ENCODE results near the gene FBXL19. TPM values are rescaled to one million over a fixed set of nuclear protein-coding genes. Genes with fewer than 3 reads are reported as not detected.

The FBXL19 gene
- total RNA-seq, 1 experiment from 2014 or later: 24.5 TPM

GRCh38 chr16:30969246-30969842 lies 46.0 kb downstream of the FBXL19 start:
- no peaks in the 10 kb centered on the region for H3K9me3 ChIP-seq (ENCODE audit: low read length)
- no peak overlapping the region for H2AFZ ChIP-seq (ENCODE audit: low read length)
- H3K4me1 ChIP-seq (ENCODE audit: low read length): no peaks in the 10 kb centered on the region
- no peak for DNase-seq
- H3K4me3 ChIP-seq (ENCODE audit: low read length): no peak overlapping the region
- no peaks in the 10 kb centered on the region for H3K9me2 ChIP-seq (replicated peaks; ENCODE audit: insufficient read depth, low read length)
- no peak overlapping the region for H3K27ac ChIP-seq (ENCODE audit: low read length)
- no peak overlapping the region for H3K9ac ChIP-seq (ENCODE audit: low read length)
- peaks cover 37% of the 10 kb centered on the region for H3K36me3 ChIP-seq (ENCODE audit: insufficient read depth, low read length)
- no peaks in the 10 kb centered on the region for H3K79me2 ChIP-seq (ENCODE audit: low read length)
- no peaks in the 10 kb centered on the region for H4K20me1 ChIP-seq (ENCODE audit: insufficient read depth, low read depth, low read length)
- no peaks in the 10 kb centered on the region for H3K27me3 ChIP-seq (ENCODE audit: low read length)
- no peak overlapping the region for H3K4me2 ChIP-seq (ENCODE audit: low read depth, low read length, poor library complexity, severe bottlenecking)

GRCh38 chr16:30971298-30971697 lies 47.9 kb downstream of the FBXL19 start:
- H2AFZ ChIP-seq (ENCODE audit: low read length): no peak overlapping the region
- H3K4me3 ChIP-seq (ENCODE audit: low read length): no peak overlapping the region
- H3K27ac ChIP-seq (ENCODE audit: low read length): no peak overlapping the region
- no peaks in the 10 kb centered on the region for H4K20me1 ChIP-seq (ENCODE audit: insufficient read depth, low read depth, low read length)
- no peaks in the 10 kb centered on the region for H3K79me2 ChIP-seq (ENCODE audit: low read length)
- H3K9ac ChIP-seq (ENCODE audit: low read length): no peak overlapping the region
- peaks cover 26% of the 10 kb centered on the region for H3K36me3 ChIP-seq (ENCODE audit: insufficient read depth, low read length)
- H3K9me2 ChIP-seq (replicated peaks; ENCODE audit: insufficient read depth, low read length): no peaks in the 10 kb centered on the region
- H3K27me3 ChIP-seq (ENCODE audit: low read length): no peaks in the 10 kb centered on the region
- H3K4me1 ChIP-seq (ENCODE audit: low read length): no peaks in the 10 kb centered on the region
- H3K4me2 ChIP-seq (ENCODE audit: low read depth, low read length, poor library complexity, severe bottlenecking): no peak overlapping the region
- H3K9me3 ChIP-seq (ENCODE audit: low read length): no peaks in the 10 kb centered on the region
- no peak for DNase-seq

- Histone ChIP-seq H3K9ac (ENCODE audit: low read length) (no peak overlapping the region), H3K4me3 (ENCODE audit: low read length) (no peak overlapping the region), H3K36me3 (ENCODE audit: insufficient read depth, low read length) (peaks cover 23% of the 10 kb centered on the region), H3K4me2 (ENCODE audit: low read depth, low read length, poor library complexity, severe bottlenecking) (no peak overlapping the region), H3K9me2 (replicated peaks; ENCODE audit: insufficient read depth, low read length) (no peaks in the 10 kb centered on the region), H3K4me1 (ENCODE audit: low read length) (no peaks in the 10 kb centered on the region), H3K27me3 (ENCODE audit: low read length) (no peaks in the 10 kb centered on the region), H2AFZ (ENCODE audit: low read length) (no peak overlapping the region), H4K20me1 (ENCODE audit: insufficient read depth, low read depth, low read length) (no peaks in the 10 kb centered on the region), H3K27ac (ENCODE audit: low read length) (no peak overlapping the region), H3K9me3 (ENCODE audit: low read length) (no peaks in the 10 kb centered on the region), H3K79me2 (ENCODE audit: low read length) (no peaks in the 10 kb centered on the region)
- no peak for DNase-seq
Observed at GRCh38 chr16:30972872-30973271, 49.5 kb downstream of the FBXL19 start.

- Histone ChIP-seq H3K9ac (ENCODE audit: low read length) (no peak overlapping the region), H3K9me2 (replicated peaks; ENCODE audit: insufficient read depth, low read length) (no peaks in the 10 kb centered on the region), H3K79me2 (ENCODE audit: low read length) (no peaks in the 10 kb centered on the region), H3K4me3 (ENCODE audit: low read length) (no peak overlapping the region), H3K36me3 (ENCODE audit: insufficient read depth, low read length) (peaks cover 22% of the 10 kb centered on the region), H3K9me3 (ENCODE audit: low read length) (no peaks in the 10 kb centered on the region), H4K20me1 (ENCODE audit: insufficient read depth, low read depth, low read length) (0 out of 2 replicates have a peak, but pooled peaks cover 4% of the 10 kb centered on the region), H3K27ac (ENCODE audit: low read length) (no peak overlapping the region), H3K27me3 (ENCODE audit: low read length) (no peaks in the 10 kb centered on the region), H3K4me1 (ENCODE audit: low read length) (no peaks in the 10 kb centered on the region), H2AFZ (ENCODE audit: low read length) (no peak overlapping the region), H3K4me2 (ENCODE audit: low read depth, low read length, poor library complexity, severe bottlenecking) (no peak overlapping the region)
- DNase-seq: no peak
Observed at GRCh38 chr16:30974348-30974747, 51.0 kb downstream of the FBXL19 start.

GRCh38 chr16:30976486-30976885 lies 53.1 kb downstream of the FBXL19 start:
- Histone ChIP-seq H3K27me3 (ENCODE audit: low read length) (no peaks in the 10 kb centered on the region), H3K36me3 (ENCODE audit: insufficient read depth, low read length) (peaks cover 11% of the 10 kb centered on the region), H3K9me3 (ENCODE audit: low read length) (no peaks in the 10 kb centered on the region), H3K4me2 (ENCODE audit: low read depth, low read length, poor library complexity, severe bottlenecking) (no peak overlapping the region), H3K4me3 (ENCODE audit: low read length) (no peak overlapping the region), H3K79me2 (ENCODE audit: low read length) (no peaks in the 10 kb centered on the region), H3K9me2 (replicated peaks; ENCODE audit: insufficient read depth, low read length) (no peaks in the 10 kb centered on the region), H3K9ac (ENCODE audit: low read length) (no peak overlapping the region), H2AFZ (ENCODE audit: low read length) (no peak overlapping the region), H4K20me1 (ENCODE audit: insufficient read depth, low read depth, low read length) (0 out of 2 replicates have a peak, but pooled peaks cover 4% of the 10 kb centered on the region), H3K4me1 (ENCODE audit: low read length) (no peaks in the 10 kb centered on the region), H3K27ac (ENCODE audit: low read length) (no peak overlapping the region)
- DNase-seq: no peak

- Histone ChIP-seq H3K9ac (ENCODE audit: low read length) (no peak overlapping the region), H3K9me2 (replicated peaks; ENCODE audit: insufficient read depth, low read length) (no peaks in the 10 kb centered on the region), H3K4me1 (ENCODE audit: low read length) (no peaks in the 10 kb centered on the region), H3K79me2 (ENCODE audit: low read length) (no peaks in the 10 kb centered on the region), H3K27ac (ENCODE audit: low read length) (no peak overlapping the region), H3K4me3 (ENCODE audit: low read length) (no peak overlapping the region), H4K20me1 (ENCODE audit: insufficient read depth, low read depth, low read length) (0 out of 2 replicates have a peak, but pooled peaks cover 4% of the 10 kb centered on the region), H3K36me3 (ENCODE audit: insufficient read depth, low read length) (peaks cover 9% of the 10 kb centered on the region), H3K4me2 (ENCODE audit: low read depth, low read length, poor library complexity, severe bottlenecking) (no peak overlapping the region), H3K27me3 (ENCODE audit: low read length) (no peaks in the 10 kb centered on the region), H2AFZ (ENCODE audit: low read length) (no peak overlapping the region), H3K9me3 (ENCODE audit: low read length) (no peaks in the 10 kb centered on the region)
- peak; percentile 66 for DNase-seq
Observed at GRCh38 chr16:30977502-30977901, 54.1 kb downstream of the FBXL19 start.

- Histone ChIP-seq H3K9ac (ENCODE audit: low read length) (no peak overlapping the region), H3K9me2 (replicated peaks; ENCODE audit: insufficient read depth, low read length) (no peaks in the 10 kb centered on the region), H3K36me3 (ENCODE audit: insufficient read depth, low read length) (peaks cover 3% of the 10 kb centered on the region), H3K4me2 (ENCODE audit: low read depth, low read length, poor library complexity, severe bottlenecking) (no peak overlapping the region), H3K4me3 (ENCODE audit: low read length) (no peak overlapping the region), H3K4me1 (ENCODE audit: low read length) (no peaks in the 10 kb centered on the region), H3K27ac (ENCODE audit: low read length) (no peak overlapping the region), H3K9me3 (ENCODE audit: low read length) (no peaks in the 10 kb centered on the region), H2AFZ (ENCODE audit: low read length) (no peak overlapping the region), H3K27me3 (ENCODE audit: low read length) (no peaks in the 10 kb centered on the region), H4K20me1 (ENCODE audit: insufficient read depth, low read depth, low read length) (0 out of 2 replicates have a peak, but pooled peaks cover 4% of the 10 kb centered on the region), H3K79me2 (ENCODE audit: low read length) (no peaks in the 10 kb centered on the region)
- DNase-seq: no peak
Observed at GRCh38 chr16:30979170-30980022, 56.0 kb downstream of the FBXL19 start.

GRCh38 chr16:30980023-30980371 lies 56.6 kb downstream of the FBXL19 start:
- Histone ChIP-seq H3K36me3 (ENCODE audit: insufficient read depth, low read length) (peaks cover 3% of the 10 kb centered on the region), H3K9me3 (ENCODE audit: low read length) (no peaks in the 10 kb centered on the region), H3K79me2 (ENCODE audit: low read length) (no peaks in the 10 kb centered on the region), H3K9me2 (replicated peaks; ENCODE audit: insufficient read depth, low read length) (no peaks in the 10 kb centered on the region), H3K27ac (ENCODE audit: low read length) (no peak overlapping the region), H3K4me3 (ENCODE audit: low read length) (no peak overlapping the region), H3K9ac (ENCODE audit: low read length) (no peak overlapping the region), H3K27me3 (ENCODE audit: low read length) (no peaks in the 10 kb centered on the region), H2AFZ (ENCODE audit: low read length) (no peak overlapping the region), H3K4me2 (ENCODE audit: low read depth, low read length, poor library complexity, severe bottlenecking) (no peak overlapping the region), H4K20me1 (ENCODE audit: insufficient read depth, low read depth, low read length) (0 out of 2 replicates have a peak, but pooled peaks cover 4% of the 10 kb centered on the region), H3K4me1 (ENCODE audit: low read length) (no peaks in the 10 kb centered on the region)
- DNase-seq: no peak
